Smooth muscle cell (in vitro differentiated cells): ENCODE results near the gene REEP1. TPM values are rescaled to one million over a fixed set of nuclear protein-coding genes. Genes with fewer than 3 reads are reported as not detected.

Source experiments
- DNase-seq: peaks from one replicate; lab custom pipeline; 2025; ENCODE audit not compliant: unreplicated experiment; lab: John Stamatoyannopoulos, UW
- H2AFZ ChIP-seq: fragments of 200-600 bp; sonication (generic); 2 replicates; pipeline ENCODE4 v1.6.0; 2016; ENCODE audit warnings: antibody characterized with exemption, low read depth, mild to moderate bottlenecking
- H3F3A ChIP-seq: fragments of 200-600 bp; sonication (generic); 2 replicates; pipeline ENCODE4 v1.6.0; 2017; ENCODE audit warnings: antibody characterized with exemption, low read depth
- H3K27ac ChIP-seq: fragments of 200-600 bp; sonication (generic); 2 replicates; pipeline ENCODE4 v1.5.1; 2016; ENCODE audit warnings: low read depth, mild to moderate bottlenecking
- H3K27me3 ChIP-seq: fragments of 200-600 bp; sonication (generic); 2 replicates; pipeline ENCODE4 v1.6.1; 2016; ENCODE audit warnings: low read depth, mild to moderate bottlenecking
- H3K36me3 ChIP-seq: fragments of 200-600 bp; sonication (generic); 2 replicates; pipeline ENCODE4 v1.5.1; 2016; ENCODE audit warnings: low read depth
- H3K4me1 ChIP-seq: fragments of 200-600 bp; sonication (generic); 2 replicates; pipeline ENCODE4 v1.5.1; 2016; ENCODE audit warnings: low read depth
- H3K4me2 ChIP-seq: fragments of 200-600 bp; sonication (generic); 2 replicates; pipeline ENCODE4 v1.6.0; 2016; ENCODE audit warnings: mild to moderate bottlenecking
- H3K4me3 ChIP-seq: fragments of 200-600 bp; sonication (generic); 2 replicates; pipeline ENCODE4 v1.5.1; 2016; ENCODE audit warnings: mild to moderate bottlenecking
- H3K79me2 ChIP-seq: fragments of 200-600 bp; sonication (generic); 2 replicates; pipeline ENCODE4 v1.6.0; 2016; ENCODE audit warnings: low read depth, mild to moderate bottlenecking
- H3K9ac ChIP-seq: fragments of 200-600 bp; sonication (generic); 2 replicates; pipeline ENCODE4 v1.6.0; 2016; ENCODE audit warnings: low read depth
- H3K9me3 ChIP-seq: fragments of 200-600 bp; sonication (generic); replicated peaks from 2 replicates; pipeline ENCODE4 v1.5.1; 2016; ENCODE audit warnings: low read depth
- H4K20me1 ChIP-seq: fragments of 200-600 bp; sonication (generic); 2 replicates; pipeline ENCODE4 v1.6.0; 2016; ENCODE audit warnings: low read depth
- CTCF ChIP-seq: fragments of 200-600 bp; sonication (generic); IDR thresholded peaks from 2 replicates; pipeline ENCODE4 v1.5.1; 2017; ENCODE audit warnings: borderline replicate concordance, mild to moderate bottlenecking, antibody characterized with exemption; ENCODE audit not compliant: insufficient read depth, poor library complexity, severe bottlenecking
- WGBS: methylation state at CpG from one replicate; pipeline ENCODE4 v1.1.7; 2016; ENCODE audit warnings: low lambda C conversion rate; 5-methylcytosine and 5-hydroxymethylcytosine counted together
- polyA plus RNA-seq: library from polyadenylated mRNA; unstranded; fragments of >200 nt; fragmentation: Nextera tagmentation; extraction: Ambion mirVana; gene quantifications from 2 replicates; pipeline ENCODE4 v1.2.1, GENCODE V29; 2016
- total RNA-seq: library from RNA; depleted of rRNA; stranded (reverse); fragments of >200 nt; gene quantifications from 2 replicates; pipeline ENCODE4 v1.2.3, GENCODE V29; 2014

Gene REEP1
- total and polyA plus RNA-seq, 2 experiments from 2014 or later = not detected

- no peaks in the 10 kb centered on the region for H3K27me3 ChIP-seq
- H3K27ac ChIP-seq = no peak overlapping the region
- H3F3A ChIP-seq = no peaks in the 10 kb centered on the region
- H3K36me3 ChIP-seq = no peaks in the 10 kb centered on the region
- H3K9me3 ChIP-seq = no peaks in the 10 kb centered on the region
- no peak overlapping the region for H2AFZ ChIP-seq
- no peaks in the 10 kb centered on the region for H3K79me2 ChIP-seq
- H3K4me3 ChIP-seq = no peak overlapping the region
- TF ChIP-seq CTCF = no peak
- WGBS = 96% methylated on average over 4 of the region's 4 CpGs
- no peak overlapping the region for H3K9ac ChIP-seq
- H4K20me1 ChIP-seq = no peaks in the 10 kb centered on the region
- no peak for DNase-seq
- no peak overlapping the region for H3K4me2 ChIP-seq
- no peaks in the 10 kb centered on the region for H3K4me1 ChIP-seq
Observed at GRCh38 chr2:86256300-86256699, 81.1 kb downstream of the REEP1 start.

- Histone ChIP-seq H3K27me3 (no peaks in the 10 kb centered on the region), H3K4me2 (no peak overlapping the region), H3K9me3 (no peaks in the 10 kb centered on the region), H3K79me2 (no peaks in the 10 kb centered on the region), H3K4me3 (no peak overlapping the region), H3F3A (no peaks in the 10 kb centered on the region), H3K27ac (no peak overlapping the region), H3K36me3 (no peaks in the 10 kb centered on the region), H2AFZ (no peak overlapping the region), H4K20me1 (no peaks in the 10 kb centered on the region), H3K4me1 (no peaks in the 10 kb centered on the region), H3K9ac (no peak overlapping the region)
- no peak for DNase-seq
- WGBS = 79% methylated on average over 8 of the region's 8 CpGs
- TF ChIP-seq CTCF = no peak
Observed at GRCh38 chr2:86254576-86255538, 82.6 kb downstream of the REEP1 start.

- DNase-seq = no peak
- Histone ChIP-seq H3K4me2 (no peak overlapping the region), H3K27ac (no peak overlapping the region), H3K9me3 (no peaks in the 10 kb centered on the region), H3K4me3 (no peak overlapping the region), H3K27me3 (no peaks in the 10 kb centered on the region), H3K36me3 (no peaks in the 10 kb centered on the region), H3K79me2 (no peaks in the 10 kb centered on the region), H3F3A (no peaks in the 10 kb centered on the region), H3K9ac (no peak overlapping the region), H2AFZ (no peak overlapping the region), H3K4me1 (no peaks in the 10 kb centered on the region), H4K20me1 (no peaks in the 10 kb centered on the region)
- TF ChIP-seq CTCF = no peak
- 90% methylated on average over 6 of the region's 6 CpGs for WGBS
Observed at GRCh38 chr2:86253424-86253823, 84.0 kb downstream of the REEP1 start.
